Measurements from ENCODE around the gene NOP9.

The NOP9 gene

DNA sequence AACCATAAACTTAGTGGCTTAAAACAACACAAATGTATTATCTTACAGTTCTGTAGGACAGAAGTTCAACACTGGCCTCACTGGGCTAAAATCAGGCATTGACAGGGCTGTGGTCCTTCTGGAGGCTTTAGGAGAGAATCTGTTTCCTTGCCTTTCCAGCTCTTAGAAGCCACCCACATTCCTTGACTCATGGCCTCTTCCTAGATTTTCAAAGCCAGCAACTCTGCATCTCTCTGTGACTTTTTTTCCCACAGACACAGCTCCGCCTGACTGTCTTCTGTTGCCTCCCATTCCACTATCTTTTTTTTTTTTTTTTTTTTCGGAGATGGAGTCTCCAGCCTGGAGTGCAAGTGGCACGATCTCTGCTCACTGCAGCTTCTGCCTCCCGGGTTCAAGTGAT lies 56.6 kb downstream of the NOP9 start:
- DNase-seq, result no peak

Measured in NCI-H1694 treated with DMSO at 0.1 percent for 48 hours (cell line).